Left lung (tissue), 10 donors: ENCODE results near the gene INSYN2A. TPM values are rescaled to one million over a fixed set of nuclear protein-coding genes. Genes with fewer than 3 reads are reported as not detected.

Experiments used
- ATAC-seq: fragments of 200-7000 bp; cut with Tn5 transposase; one replicate; pipeline ENCODE4 v1.9.1; 2020; ENCODE audit warnings: moderate library complexity
- DNase-seq, 4 donors: peaks; one replicate each; pipeline ENCODE4 v3.0.0-alpha.2; 2013 to 2020
- H3K27ac ChIP-seq, 2 donors: fragments of 200-600 bp; sonication (generic) in 1 of 2; one replicate each; pipeline versions ENCODE4 v1.5.0 to v1.8.0; 2020 to 2021
- H3K27me3 ChIP-seq, 2 donors: fragments of 200-600 bp; sonication (generic) in 1 of 2; one replicate each; pipeline versions ENCODE4 v1.5.0 to v1.8.0; 2020 to 2021
- H3K36me3 ChIP-seq, 2 donors: fragments of 200-600 bp; sonication (generic) in 1 of 2; one replicate each; pipeline versions ENCODE4 v1.5.0 to v1.8.0; 2020 to 2021
- H3K4me1 ChIP-seq, 2 donors: fragments of 200-600 bp; one replicate each; pipeline ENCODE4 v1.8.0; 2021
- H3K4me3 ChIP-seq, 2 donors: fragments of 200-600 bp; sonication (generic) in 1 of 2; one replicate each; pipeline versions ENCODE4 v1.5.0 to v1.8.0; 2020 to 2021; ENCODE audit warnings: mild to moderate bottlenecking in 1 of 2
- H3K9me3 ChIP-seq, 2 donors: fragments of 200-600 bp; sonication (generic) in 1 of 2; one replicate each; pipeline versions ENCODE4 v1.5.0 to v1.8.0; 2020 to 2021
- intact Hi-C, 2 donors: fragments of 100-400 bp; cut with DNase I; formaldehyde crosslinking; loops; one replicate each; pipeline versions ENCODE4 v1.11.2 to v1.14.2; 2022
- polyA plus RNA-seq, 6 donors: library from polyadenylated mRNA; unstranded; fragments of 120-200 nt; gene quantifications; one replicate each; pipeline ENCODE4 v1.2.1, GENCODE V29; 2013; ENCODE audit not compliant: insufficient read length in 6 of 6
- total RNA-seq, 2 donors: library from RNA; stranded (reverse); fragmentation: NEBNext Ultra II Directional; extraction: Animal tissue kit (Norgen Biotek cat#: 25700); gene quantifications; one replicate each; pipeline ENCODE4 v1.2.1, GENCODE V29; 2021
- TF ChIP-seq, protein P1 (sequence below), 2 donors: fragments of 200-600 bp; sonication (generic) in 1 of 2; IDR thresholded peaks; one replicate each; pipeline versions ENCODE4 v1.5.0 to v1.8.0; 2021; ENCODE audit warnings: antibody characterized with exemption in 2 of 2
- donor health status: DM: no; HTN: yes; CAD: no.
- donor health status: DM: no; HTN: no; CAD: no.

The INSYN2A gene
- total and polyA plus RNA-seq, 8 donors, result 0.10 to 2.5 (median 1.6) TPM

DNA sequence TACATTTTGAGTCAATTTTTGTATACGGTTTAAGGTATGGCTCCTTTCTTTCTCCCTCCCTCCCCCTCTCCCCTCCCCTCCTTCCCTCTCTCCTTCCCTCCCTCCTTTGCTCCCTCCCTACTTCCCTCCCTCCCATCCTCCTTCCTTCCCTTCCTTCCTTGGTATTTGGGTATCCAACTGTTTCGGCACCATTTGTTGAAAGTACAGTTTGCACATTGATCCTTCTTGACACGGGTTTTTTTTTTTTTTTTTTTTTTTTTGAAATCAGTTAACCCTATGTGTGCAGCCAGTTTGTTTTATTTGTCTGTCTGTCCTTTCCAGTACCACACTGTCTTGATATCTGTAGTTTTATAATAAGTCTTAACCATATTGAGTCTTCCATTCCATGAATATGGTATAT lies 39.9 kb upstream of the INSYN2A start:
- ATAC-seq, result no peak
- no peaks in the 10 kb centered on the region for H3K9me3 ChIP-seq
- H3K27me3 ChIP-seq, result no peaks in the 10 kb centered on the region
- H3K27ac ChIP-seq, result no peak overlapping the region
- no peaks in the 10 kb centered on the region for H3K4me1 ChIP-seq
- TF ChIP-seq, protein P1, sequence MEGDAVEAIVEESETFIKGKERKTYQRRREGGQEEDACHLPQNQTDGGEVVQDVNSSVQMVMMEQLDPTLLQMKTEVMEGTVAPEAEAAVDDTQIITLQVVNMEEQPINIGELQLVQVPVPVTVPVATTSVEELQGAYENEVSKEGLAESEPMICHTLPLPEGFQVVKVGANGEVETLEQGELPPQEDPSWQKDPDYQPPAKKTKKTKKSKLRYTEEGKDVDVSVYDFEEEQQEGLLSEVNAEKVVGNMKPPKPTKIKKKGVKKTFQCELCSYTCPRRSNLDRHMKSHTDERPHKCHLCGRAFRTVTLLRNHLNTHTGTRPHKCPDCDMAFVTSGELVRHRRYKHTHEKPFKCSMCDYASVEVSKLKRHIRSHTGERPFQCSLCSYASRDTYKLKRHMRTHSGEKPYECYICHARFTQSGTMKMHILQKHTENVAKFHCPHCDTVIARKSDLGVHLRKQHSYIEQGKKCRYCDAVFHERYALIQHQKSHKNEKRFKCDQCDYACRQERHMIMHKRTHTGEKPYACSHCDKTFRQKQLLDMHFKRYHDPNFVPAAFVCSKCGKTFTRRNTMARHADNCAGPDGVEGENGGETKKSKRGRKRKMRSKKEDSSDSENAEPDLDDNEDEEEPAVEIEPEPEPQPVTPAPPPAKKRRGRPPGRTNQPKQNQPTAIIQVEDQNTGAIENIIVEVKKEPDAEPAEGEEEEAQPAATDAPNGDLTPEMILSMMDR (IDR thresholded peaks at IDR 0.05), result no peak
- no peak overlapping the region for H3K4me3 ChIP-seq
- no peak for DNase-seq
- intact Hi-C loops, result no loop called here
- H3K36me3 ChIP-seq, result no peaks in the 10 kb centered on the region

DNA sequence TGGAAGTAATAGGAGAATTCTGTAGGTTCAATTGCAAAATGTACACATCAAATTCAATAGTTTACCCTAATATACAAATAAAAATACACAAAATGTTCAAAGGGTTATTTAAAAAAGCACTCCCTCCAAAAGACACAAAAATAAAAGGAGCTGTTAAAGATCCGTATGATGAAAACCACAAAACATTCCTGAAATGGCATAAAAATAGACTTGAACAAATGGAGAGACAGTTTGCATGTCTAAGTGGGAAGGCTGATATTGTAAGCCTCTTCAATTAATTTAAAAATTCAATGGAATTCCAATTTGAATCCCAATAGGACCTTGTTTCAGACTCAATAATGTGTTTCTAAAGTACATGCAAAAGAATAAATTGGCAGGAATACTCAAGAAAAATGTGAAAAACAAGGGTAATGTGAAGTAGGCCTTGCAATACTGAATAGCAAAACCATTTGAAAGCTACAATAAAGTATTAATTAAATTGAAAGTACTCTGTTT lies 38.0 kb upstream of the INSYN2A start:
- DNase-seq (no peak), ATAC-seq (no peak)
- intact Hi-C loops, result no loop called here
- no peak overlapping the region for H3K27ac ChIP-seq
- TF ChIP-seq, protein P1 (IDR thresholded peaks at IDR 0.05), result no peak
- no peaks in the 10 kb centered on the region for H3K9me3 ChIP-seq
- no peaks in the 10 kb centered on the region for H3K4me1 ChIP-seq
- H3K4me3 ChIP-seq, result no peak overlapping the region
- H3K27me3 ChIP-seq, result no peaks in the 10 kb centered on the region
- no peaks in the 10 kb centered on the region for H3K36me3 ChIP-seq

DNA sequence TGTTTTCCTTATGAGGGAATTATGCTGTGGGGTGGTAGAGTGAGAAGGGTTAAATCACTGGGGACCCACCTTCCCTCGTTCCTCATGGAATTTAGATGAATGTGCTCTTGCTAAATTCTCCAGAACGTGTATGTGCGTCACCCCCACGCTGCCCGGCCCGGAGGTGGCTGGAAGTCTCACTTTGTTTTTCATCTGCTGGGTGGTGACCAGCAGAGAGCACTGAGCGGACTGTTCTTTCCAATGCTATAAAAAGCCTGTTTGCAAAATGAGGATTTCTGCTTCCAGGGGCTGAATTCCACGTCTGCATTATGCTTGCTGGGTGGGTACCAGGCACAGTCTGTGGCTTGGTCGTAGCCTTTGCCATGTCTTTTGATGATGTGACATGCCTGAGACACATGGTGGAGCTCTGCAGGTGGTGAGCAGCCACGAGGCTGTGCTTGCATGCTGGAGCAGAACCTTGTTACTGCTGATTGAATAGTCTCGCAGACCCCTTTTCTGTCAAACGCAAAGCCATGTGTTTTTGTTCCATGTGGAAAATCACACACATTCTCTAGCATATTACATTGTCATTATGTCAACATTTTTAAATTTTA lies 31.9 kb upstream of the INSYN2A start:
- Histone ChIP-seq H3K9me3 (no peaks in the 10 kb centered on the region), H3K27me3 (no peaks in the 10 kb centered on the region), H3K36me3 (no peaks in the 10 kb centered on the region), H3K4me1 (no peaks in the 10 kb centered on the region), H3K27ac (no peak overlapping the region), H3K4me3 (no peak overlapping the region)
- DNase-seq (no peak), ATAC-seq (no peak)
- intact Hi-C loops, result no loop called here
- TF ChIP-seq, protein P1 (IDR thresholded peaks at IDR 0.05), result no peak

DNA sequence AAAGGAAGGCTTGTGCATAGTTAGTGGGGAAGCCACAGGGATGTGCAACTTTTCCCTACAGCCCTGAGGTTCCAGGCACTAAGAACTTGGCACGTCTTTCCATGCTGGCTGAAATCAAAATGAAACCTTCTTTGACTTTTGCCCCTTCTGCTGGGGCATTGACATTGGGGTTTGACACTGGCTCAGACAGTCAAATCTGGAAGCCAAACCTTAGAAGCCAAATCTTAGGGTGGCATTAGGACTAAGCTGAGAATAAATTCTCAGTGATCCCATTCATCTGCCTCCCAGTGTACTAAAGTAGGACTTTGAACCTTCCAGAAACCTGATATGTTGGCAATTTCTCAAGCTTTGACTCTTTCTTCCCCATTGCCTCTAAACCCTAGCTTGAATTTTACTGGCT lies 31.3 kb upstream of the INSYN2A start:
- TF ChIP-seq, protein P1 (IDR thresholded peaks at IDR 0.05), result no peak
- Histone ChIP-seq H3K27me3 (no peaks in the 10 kb centered on the region), H3K4me3 (no peak overlapping the region), H3K9me3 (no peaks in the 10 kb centered on the region), H3K27ac (no peak overlapping the region), H3K4me1 (no peaks in the 10 kb centered on the region), H3K36me3 (no peaks in the 10 kb centered on the region)
- ATAC-seq (no peak), DNase-seq (no peak)
- intact Hi-C loops, result no loop called here

DNA sequence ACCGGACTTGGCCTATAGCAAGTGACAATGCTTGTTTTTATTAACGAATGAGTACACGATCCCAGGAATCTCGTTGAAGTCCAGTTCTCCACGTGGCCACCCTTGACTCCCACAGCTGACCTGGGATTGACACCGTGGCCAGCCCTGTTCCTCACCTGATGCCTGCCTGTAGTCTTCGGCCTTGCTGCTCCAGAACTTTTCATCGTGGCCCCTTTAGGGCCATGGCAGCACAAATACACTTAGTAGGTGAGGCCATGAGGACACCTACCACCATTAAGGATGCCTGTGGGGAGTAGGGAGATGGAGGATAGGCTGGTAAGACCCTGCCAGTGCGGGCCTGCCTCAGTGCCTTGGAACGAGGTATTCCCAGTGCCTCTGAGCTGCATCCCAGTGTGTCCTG lies 30.6 kb upstream of the INSYN2A start:
- TF ChIP-seq, protein P1 (IDR thresholded peaks at IDR 0.05), result no peak
- Histone ChIP-seq H3K4me1 (no peaks in the 10 kb centered on the region), H3K4me3 (no peak overlapping the region), H3K27ac (no peak overlapping the region), H3K27me3 (no peaks in the 10 kb centered on the region), H3K36me3 (no peaks in the 10 kb centered on the region), H3K9me3 (no peaks in the 10 kb centered on the region)
- ATAC-seq (no peak), DNase-seq (no peak)
- intact Hi-C loops, result no loop called here
